Activated CD8-positive, alpha-beta memory T cell treated with anti-CD3 and anti-CD28 coated beads, Interleukin-2, amount 10 ng/mL, durations not matched to agents 7 days and 5 days (primary cell): ENCODE measurements around the gene NAP1L4. TPM values are rescaled to one million over a fixed set of nuclear protein-coding genes. Genes with fewer than 3 reads are reported as not detected.

Experiments
- ATAC-seq: fragments of 150-1000 bp; cut with Tn5 transposase; one replicate; pipeline ENCODE4 v1.10.0; 2021; ENCODE audit warnings: moderate library complexity
- CTCF ChIA-PET: fragments of 350-600 bp; sonication (Branson Sonifier 250); formaldehyde crosslinking; loops from one replicate; lab custom pipeline; 2021; ENCODE audit warnings: antibody characterized with exemption; lab: Charles Lee
- DNase-seq: peaks from one replicate; pipeline ENCODE4 v3.0.0-alpha.2; 2020
- H3K27ac Mint-ChIP-seq: one replicate; pipeline ENCODE4 v1.8.0; 2021; ENCODE audit warnings: mild to moderate bottlenecking, mixed read lengths
- H3K27me3 Mint-ChIP-seq: one replicate; pipeline ENCODE4 v1.8.0; 2021; ENCODE audit warnings: mixed read lengths
- H3K36me3 Mint-ChIP-seq: one replicate; pipeline ENCODE4 v1.8.0; 2021; ENCODE audit warnings: mild to moderate bottlenecking, mixed read lengths
- H3K4me1 Mint-ChIP-seq: one replicate; pipeline ENCODE4 v1.8.0; 2021; ENCODE audit warnings: mixed read lengths
- H3K4me3 Mint-ChIP-seq: one replicate; pipeline ENCODE4 v1.8.0; 2021; ENCODE audit warnings: mild to moderate bottlenecking, moderate library complexity, mixed read lengths
- H3K9me3 Mint-ChIP-seq: one replicate; pipeline ENCODE4 v1.8.0; 2022; ENCODE audit warnings: low read depth, mixed read lengths
- total RNA-seq, 2 experiments: library from RNA; stranded (reverse); gene quantifications; one replicate each; pipeline ENCODE4 v1.2.3, GENCODE V29; 2021

The NAP1L4 gene
- total RNA-seq, 2 experiments from 2014 or later: 347 to 389 TPM

- no peaks in the 10 kb centered on the region for H3K36me3 Mint-ChIP-seq
- H3K9me3 Mint-ChIP-seq: no peaks in the 10 kb centered on the region
- H3K27ac Mint-ChIP-seq: no peak overlapping the region
- H3K4me1 Mint-ChIP-seq: peaks cover 17% of the 10 kb centered on the region
- peaks cover 22% of the 10 kb centered on the region for H3K27me3 Mint-ChIP-seq
- DNase-seq (no peak), ATAC-seq (no peak)
- CTCF ChIA-PET: interaction anchor here (0.6 to 1.1 kb wide), 4 partner anchors 38 to 392 kb away, joined by 3 to 4 read pairs (median 3); partner anchors contain the start of gene CARS1
- H3K4me3 Mint-ChIP-seq: no peak overlapping the region
Measured at GRCh38 chr11:2924821-2925675, 67.1 kb downstream of the NAP1L4 start.

- no peaks in the 10 kb centered on the region for H3K36me3 Mint-ChIP-seq
- no peak for ATAC-seq
- CTCF ChIA-PET: interaction anchor here (0.7 to 1.2 kb wide), 3 partner anchors 21 to 391 kb away, joined by 3 to 4 read pairs (median 3); partner anchors contain the start of gene CARS1
Measured at GRCh38 chr11:2924381-2924780, 67.7 kb downstream of the NAP1L4 start.

GRCh38 chr11:2923446-2924375 is 68.4 kb downstream of the NAP1L4 start:
- ATAC-seq: no peak
- CTCF ChIA-PET: interaction anchor here (0.7 to 1.2 kb wide), 3 partner anchors 20 to 391 kb away, joined by 3 to 4 read pairs (median 3); partner anchors contain the start of gene CARS1
- H3K27me3 Mint-ChIP-seq: peaks cover 15% of the 10 kb centered on the region

More at GRCh38 chr11:2924381-2924780, 67.7 kb downstream of the NAP1L4 start:
- peaks cover 20% of the 10 kb centered on the region for H3K27me3 Mint-ChIP-seq
- H3K4me3 Mint-ChIP-seq: no peak overlapping the region
- H3K9me3 Mint-ChIP-seq: no peaks in the 10 kb centered on the region
- no peak overlapping the region for H3K27ac Mint-ChIP-seq
- H3K4me1 Mint-ChIP-seq: peaks cover 14% of the 10 kb centered on the region
- no peak for DNase-seq

GRCh38 chr11:2922655-2923054 is 69.5 kb downstream of the NAP1L4 start:
- no peak overlapping the region for H3K27ac Mint-ChIP-seq
- H3K27me3 Mint-ChIP-seq: peaks cover 8% of the 10 kb centered on the region
- H3K4me3 Mint-ChIP-seq: no peak overlapping the region
- DNase-seq: no peak
- CTCF ChIA-PET: interaction anchor here (1.1 kb wide), 1 partner anchor 30 kb away, joined by 4 read pairs; no protein-coding TSS in a partner anchor
- no peaks in the 10 kb centered on the region for H3K36me3 Mint-ChIP-seq
- H3K4me1 Mint-ChIP-seq: peaks cover 2% of the 10 kb centered on the region
- ATAC-seq: no peak
- H3K9me3 Mint-ChIP-seq: no peaks in the 10 kb centered on the region

More at GRCh38 chr11:2923446-2924375, 68.4 kb downstream of the NAP1L4 start:
- Mint-ChIP-seq H3K27ac (no peak overlapping the region), H3K36me3 (no peaks in the 10 kb centered on the region), H3K4me3 (no peak overlapping the region), H3K9me3 (no peaks in the 10 kb centered on the region), H3K4me1 (peaks cover 11% of the 10 kb centered on the region)
- DNase-seq: no peak

- Mint-ChIP-seq H3K4me3 (no peak overlapping the region), H3K27me3 (peaks cover under 1% of the 10 kb centered on the region)
Measured at GRCh38 chr11:2921742-2922493, 70.2 kb downstream of the NAP1L4 start.

GRCh38 chr11:2921261-2921660 is 70.9 kb downstream of the NAP1L4 start:
- Mint-ChIP-seq H3K36me3 (no peaks in the 10 kb centered on the region), H3K9me3 (no peaks in the 10 kb centered on the region), H3K4me3 (no peak overlapping the region), H3K27ac (no peak overlapping the region), H3K27me3 (no peaks in the 10 kb centered on the region), H3K4me1 (no peaks in the 10 kb centered on the region)
- ATAC-seq: no peak
- CTCF ChIA-PET: interaction anchor here (0.6 to 3.4 kb wide), 3 partner anchors 9 to 42 kb away, joined by 3 to 19 read pairs (median 3); partner anchors contain the start of gene PHLDA2
- no peak for DNase-seq

More at GRCh38 chr11:2921742-2922493, 70.2 kb downstream of the NAP1L4 start:
- no peak for DNase-seq
- Mint-ChIP-seq H3K9me3 (no peaks in the 10 kb centered on the region), H3K4me1 (no peaks in the 10 kb centered on the region), H3K36me3 (no peaks in the 10 kb centered on the region), H3K27ac (no peak overlapping the region)
- CTCF ChIA-PET: interaction anchor here (1.1 kb wide), 1 partner anchor 30 kb away, joined by 4 read pairs; no protein-coding TSS in a partner anchor
- no peak for ATAC-seq

GRCh38 chr11:2920343-2920742 is 71.8 kb downstream of the NAP1L4 start:
- Mint-ChIP-seq H3K4me3 (no peak overlapping the region), H3K36me3 (no peaks in the 10 kb centered on the region), H3K27ac (no peak overlapping the region), H3K9me3 (no peaks in the 10 kb centered on the region), H3K27me3 (no peaks in the 10 kb centered on the region), H3K4me1 (no peaks in the 10 kb centered on the region)
- DNase-seq (no peak), ATAC-seq (no peak)
- CTCF ChIA-PET: interaction anchor here (1.0 to 3.4 kb wide), 5 partner anchors 10 to 389 kb away, joined by 3 to 19 read pairs (median 3); partner anchors contain the start of gene PHLDA2

- H3K4me1 Mint-ChIP-seq: no peaks in the 10 kb centered on the region
- H3K36me3 Mint-ChIP-seq: no peaks in the 10 kb centered on the region
- H3K4me3 Mint-ChIP-seq: no peak overlapping the region
- H3K27me3 Mint-ChIP-seq: no peaks in the 10 kb centered on the region
- H3K9me3 Mint-ChIP-seq: no peaks in the 10 kb centered on the region
- CTCF ChIA-PET: interaction anchor here (1.0 to 3.4 kb wide), 5 partner anchors 11 to 388 kb away, joined by 3 to 19 read pairs (median 3); partner anchors contain the start of gene PHLDA2
- ATAC-seq: no peak
- DNase-seq: no peak
- no peak overlapping the region for H3K27ac Mint-ChIP-seq
Measured at GRCh38 chr11:2919837-2920236, 72.3 kb downstream of the NAP1L4 start.

GRCh38 chr11:2919188-2919587 is 72.9 kb downstream of the NAP1L4 start:
- ATAC-seq (no peak), DNase-seq (no peak)
- CTCF ChIA-PET: interaction anchor here (3.4 kb wide), 1 partner anchor 11 kb away, joined by 19 read pairs; the partner anchor contains the start of gene PHLDA2
- H3K4me3 Mint-ChIP-seq: no peak overlapping the region
- H3K27ac Mint-ChIP-seq: no peak overlapping the region
- H3K4me1 Mint-ChIP-seq: peaks cover 2% of the 10 kb centered on the region
- H3K27me3 Mint-ChIP-seq: no peaks in the 10 kb centered on the region
- no peaks in the 10 kb centered on the region for H3K36me3 Mint-ChIP-seq
- no peaks in the 10 kb centered on the region for H3K9me3 Mint-ChIP-seq

GRCh38 chr11:2917842-2918490 is 74.2 kb downstream of the NAP1L4 start:
- Mint-ChIP-seq H3K36me3 (no peaks in the 10 kb centered on the region), H3K27ac (no peak overlapping the region), H3K9me3 (no peaks in the 10 kb centered on the region), H3K4me3 (no peak overlapping the region), H3K27me3 (no peaks in the 10 kb centered on the region), H3K4me1 (peaks cover 13% of the 10 kb centered on the region)
- no peak for ATAC-seq
- no peak for DNase-seq
- CTCF ChIA-PET: interaction anchor here (3.4 kb wide), 2 partner anchors 12 kb away, joined by 15 to 19 read pairs; partner anchors contain the start of gene PHLDA2

- ATAC-seq (no peak), DNase-seq (no peak)
- H3K4me1 Mint-ChIP-seq: peaks cover 13% of the 10 kb centered on the region
- H3K36me3 Mint-ChIP-seq: no peaks in the 10 kb centered on the region
- H3K4me3 Mint-ChIP-seq: no peak overlapping the region
- no peak overlapping the region for H3K27ac Mint-ChIP-seq
- CTCF ChIA-PET: interaction anchor here (3.4 kb wide), 1 partner anchor 13 kb away, joined by 15 read pairs; the partner anchor contains the start of gene PHLDA2
- no peaks in the 10 kb centered on the region for H3K9me3 Mint-ChIP-seq
- no peaks in the 10 kb centered on the region for H3K27me3 Mint-ChIP-seq
Measured at GRCh38 chr11:2916892-2917645, 75.1 kb downstream of the NAP1L4 start.
